SK-N-MC (cell line): Measurements from ENCODE around the gene CEP164.

Experiments used
- EZH2 ChIP-seq: fragments of 200-600 bp; sonication (generic); IDR thresholded peaks from one replicate; pipeline ENCODE4 v1.6.1; 2017; ENCODE audit warnings: antibody characterized with exemption
- FOXP2 ChIP-seq: optimal IDR thresholded peaks from 2 replicates; pipeline ENCODE3; 2011; ENCODE audit warnings: mild to moderate bottlenecking, moderate library complexity; ENCODE audit not compliant: insufficient read depth; ENCODE audit errors: extremely low read length, control extremely low read depth
- POLR2AphosphoS5 ChIP-seq: IDR thresholded peaks from 2 replicates; pipeline ENCODE4 v1.6.1; 2012; ENCODE audit warnings: mild to moderate bottlenecking, low read depth, low read length, borderline replicate concordance

DNA sequence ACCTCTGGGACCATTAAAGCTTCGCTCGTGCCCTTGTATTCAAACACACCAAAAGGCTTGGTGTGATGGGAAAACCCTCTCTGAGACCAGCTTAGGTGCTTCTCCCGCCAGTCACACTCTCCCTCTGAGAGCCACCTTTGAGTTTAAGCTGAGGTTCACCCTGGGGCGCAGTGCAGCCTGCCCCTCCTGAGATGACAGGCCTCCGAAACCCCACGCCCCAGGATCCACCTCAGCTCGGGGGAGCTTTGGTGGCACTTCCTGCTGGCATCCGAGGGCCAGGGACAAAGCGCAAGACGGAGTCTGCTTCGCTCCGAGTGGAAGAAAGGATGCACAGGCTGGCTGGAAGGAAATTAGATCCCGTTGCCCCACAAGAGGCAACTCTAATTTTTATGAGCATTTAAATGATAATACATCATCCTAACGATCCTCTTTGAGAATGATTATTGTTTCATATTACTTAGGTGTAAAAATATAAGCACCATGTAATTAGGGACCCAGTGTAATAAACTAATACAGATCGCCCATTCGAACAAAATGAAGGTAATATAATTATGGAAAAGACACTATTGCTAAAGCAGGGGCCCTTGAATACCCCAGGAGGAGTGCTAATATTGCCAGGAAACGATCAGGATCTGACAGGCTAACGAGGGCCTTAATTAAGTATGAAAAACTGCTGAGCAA is 134.7 kb downstream of the CEP164 start:
- no peak for TF ChIP-seq EZH2
- TF ChIP-seq POLR2AphosphoS5, result no peak
- TF ChIP-seq FOXP2, result no peak
